Stomach smooth muscle (tissue), 2 donors: ENCODE data around the gene SLC15A1.

ENCODE experiments used
- H3K27ac ChIP-seq: one replicate; pipeline ENCODE4 v1.7.0; 2013; ENCODE audit warnings: mild to moderate bottlenecking, low read length, inconsistent platforms
- H3K27me3 ChIP-seq, 2 donors: one replicate each; pipeline ENCODE4 v1.7.0; 2013; ENCODE audit warnings: low read length in 2 of 2; ENCODE audit not compliant: insufficient read depth in 2 of 2, control insufficient read depth in 1 of 2
- H3K36me3 ChIP-seq, 2 donors: one replicate each; pipeline ENCODE4 v1.7.0; 2013; ENCODE audit warnings: low read length in 2 of 2; ENCODE audit not compliant: control insufficient read depth in 2 of 2, insufficient read depth in 2 of 2
- H3K4me1 ChIP-seq: one replicate; pipeline ENCODE4 v1.7.0; 2013; ENCODE audit warnings: low read length; ENCODE audit not compliant: control insufficient read depth, insufficient read depth
- H3K4me3 ChIP-seq, 2 donors: one replicate each; pipeline ENCODE4 v1.7.0; 2013; ENCODE audit warnings: low read length in 2 of 2
- H3K9ac ChIP-seq, 2 donors: one replicate each; pipeline ENCODE4 v1.7.0; 2013; ENCODE audit warnings: low read length in 2 of 2, mild to moderate bottlenecking in 1 of 2
- H3K9me3 ChIP-seq, 2 donors: one replicate each; pipeline ENCODE4 v1.7.0; 2013; ENCODE audit warnings: low read length in 2 of 2; ENCODE audit not compliant: control insufficient read depth in 2 of 2
- donor health status: healthy.
- donor health status: Pancreatic carcinoma.

The SLC15A1 gene

DNA sequence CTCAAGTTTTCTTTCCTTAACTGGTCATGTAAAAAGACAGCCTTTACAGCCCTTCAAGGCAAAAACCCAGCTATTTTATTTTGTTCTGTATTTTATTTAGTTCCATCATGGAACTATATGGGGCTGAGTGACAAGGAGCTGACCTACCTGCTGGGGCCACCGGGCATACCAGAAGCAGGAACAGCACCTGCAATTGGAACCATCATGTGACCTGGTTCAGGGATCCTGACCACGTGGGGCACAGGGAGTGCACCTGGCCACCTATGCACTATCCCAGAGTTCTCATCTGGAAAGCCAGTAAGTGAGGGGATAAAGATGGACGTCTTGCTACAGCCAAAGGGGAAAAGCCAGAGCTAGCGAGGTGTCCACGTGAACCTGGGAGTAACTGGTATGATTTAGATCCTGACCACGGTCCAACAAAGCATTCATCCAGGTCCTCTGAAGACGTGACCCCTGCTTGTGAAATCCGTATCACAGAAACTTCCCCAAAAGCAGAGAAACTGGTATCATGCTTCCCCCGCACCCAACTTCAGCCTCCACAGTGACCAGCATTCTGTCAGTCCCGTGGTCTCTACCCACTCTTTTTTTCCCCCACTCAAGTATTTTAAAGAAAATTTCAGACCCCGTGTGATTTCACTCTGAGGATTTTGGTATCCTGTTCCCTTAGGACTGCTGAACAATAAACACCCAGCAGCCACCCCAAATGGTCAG is 40.5 kb upstream of the SLC15A1 start:
- Histone ChIP-seq H3K36me3 (peaks cover 39 to 44% of the 10 kb centered on the region in 2 donors), H3K27me3 (peaks cover 0 to 2% of the 10 kb centered on the region in 2 donors), H3K27ac (no peak overlapping the region)

DNA sequence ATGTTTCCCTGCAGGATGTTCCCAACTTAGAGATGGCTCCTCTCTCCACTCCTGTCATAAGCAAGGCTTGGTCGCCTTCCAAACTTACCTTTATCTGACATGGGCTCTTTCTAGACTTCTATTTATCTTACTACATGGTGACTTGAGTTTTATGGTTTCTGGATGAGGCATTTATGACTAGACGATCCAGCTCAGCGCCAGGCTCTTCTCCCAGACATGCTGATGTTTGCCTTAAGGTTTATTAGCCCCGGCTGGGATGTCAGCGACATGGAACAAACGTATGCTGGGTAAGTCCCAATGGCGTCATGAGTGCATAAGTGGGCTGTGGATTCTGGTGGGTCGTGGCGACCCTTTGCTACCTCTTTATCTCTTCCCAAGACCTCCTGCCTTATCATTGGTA is 39.8 kb upstream of the SLC15A1 start:
- Histone ChIP-seq H3K4me3 (no peak overlapping the region), H3K27ac (no peak overlapping the region), H3K27me3 (peaks cover 0 to 2% of the 10 kb centered on the region in 2 donors), H3K36me3 (peaks cover 36 to 42% of the 10 kb centered on the region in 2 donors), H3K4me1 (no peaks in the 10 kb centered on the region), H3K9me3 (no peaks in the 10 kb centered on the region), H3K9ac (no peak overlapping the region)

More for the DNA sequence above, 40.5 kb upstream of the SLC15A1 start:
- Histone ChIP-seq H3K4me1 (no peaks in the 10 kb centered on the region), H3K9me3 (no peaks in the 10 kb centered on the region), H3K4me3 (no peak overlapping the region), H3K9ac (no peak overlapping the region)

DNA sequence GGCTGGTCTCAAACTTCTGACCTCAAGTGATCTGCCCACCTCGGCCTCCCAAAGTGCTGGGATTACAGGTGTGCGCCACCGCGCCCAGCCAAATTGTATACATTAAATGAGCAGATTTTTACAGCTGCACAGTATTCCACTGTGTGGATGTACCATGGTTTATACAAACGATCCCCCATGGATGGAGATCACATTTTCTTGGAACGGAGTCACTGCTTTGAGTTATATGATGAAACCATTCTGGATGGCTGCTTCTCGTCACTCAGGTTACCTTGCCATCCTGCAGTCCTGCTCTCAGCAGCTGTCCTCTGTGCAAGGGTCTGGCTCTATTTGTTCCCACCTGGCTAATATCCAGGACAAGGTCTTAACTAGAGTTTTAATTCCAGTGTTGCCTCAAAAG is 39.1 kb upstream of the SLC15A1 start:
- Histone ChIP-seq H3K9ac (no peak overlapping the region), H3K4me1 (no peaks in the 10 kb centered on the region), H3K27ac (no peak overlapping the region), H3K9me3 (no peaks in the 10 kb centered on the region), H3K36me3 (peaks cover 29 to 35% of the 10 kb centered on the region in 2 donors), H3K27me3 (peaks cover 0 to 2% of the 10 kb centered on the region in 2 donors), H3K4me3 (no peak overlapping the region)

DNA sequence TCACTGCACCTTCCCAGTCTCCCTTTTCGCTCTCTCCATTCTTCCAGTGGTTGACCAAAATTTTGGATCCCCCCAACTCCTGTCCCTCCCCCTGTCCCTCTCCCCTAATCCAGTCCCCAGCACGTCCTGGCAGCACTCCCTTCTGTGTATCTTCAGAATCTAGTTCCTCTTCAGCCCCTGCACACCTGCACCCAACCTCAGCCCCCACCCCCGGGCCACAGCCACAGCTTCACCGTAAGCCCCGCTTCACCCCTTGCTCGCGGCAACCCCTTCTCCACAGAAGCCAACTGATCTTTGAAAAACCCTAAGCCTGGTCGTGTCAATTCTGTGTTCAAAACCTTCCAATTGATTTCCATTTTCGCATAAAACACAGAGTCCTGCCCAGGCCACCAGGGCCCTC is 35.5 kb upstream of the SLC15A1 start:
- Histone ChIP-seq H3K4me1 (no peaks in the 10 kb centered on the region), H3K27me3 (peaks cover 0 to 2% of the 10 kb centered on the region in 2 donors), H3K4me3 (no peak overlapping the region), H3K9ac (no peak overlapping the region), H3K36me3 (peaks cover 9 to 10% of the 10 kb centered on the region in 2 donors), H3K27ac (no peak overlapping the region), H3K9me3 (no peaks in the 10 kb centered on the region)

DNA sequence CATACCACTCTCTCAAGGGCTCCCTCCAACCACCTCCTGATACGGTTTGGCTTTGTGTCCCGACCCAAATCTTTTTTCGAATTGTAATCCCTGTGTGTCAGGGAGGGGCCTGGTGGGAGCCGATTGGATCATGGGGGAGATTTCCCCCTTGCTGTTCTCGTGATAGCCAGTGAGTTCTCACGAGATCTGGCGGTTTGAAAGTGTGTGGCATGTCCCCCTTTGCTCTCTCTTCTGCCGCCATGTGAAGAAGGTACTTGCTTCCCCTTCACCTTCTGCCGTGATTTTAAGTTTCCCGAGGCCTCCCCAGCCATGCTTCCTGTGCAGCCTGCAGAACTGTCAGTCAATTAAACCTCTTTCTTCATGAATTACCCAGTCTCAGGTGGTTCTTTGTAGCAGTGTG is 34.7 kb upstream of the SLC15A1 start:
- no peaks in the 10 kb centered on the region for H3K9me3 ChIP-seq
- no peaks in the 10 kb centered on the region for H3K4me1 ChIP-seq
- H3K9ac ChIP-seq: no peak overlapping the region
- H3K27ac ChIP-seq: no peak overlapping the region
- peaks cover 1% of the 10 kb centered on the region in 2 donors for H3K36me3 ChIP-seq
- H3K27me3 ChIP-seq: peaks cover 0 to 2% of the 10 kb centered on the region in 2 donors
- H3K4me3 ChIP-seq: no peak overlapping the region

DNA sequence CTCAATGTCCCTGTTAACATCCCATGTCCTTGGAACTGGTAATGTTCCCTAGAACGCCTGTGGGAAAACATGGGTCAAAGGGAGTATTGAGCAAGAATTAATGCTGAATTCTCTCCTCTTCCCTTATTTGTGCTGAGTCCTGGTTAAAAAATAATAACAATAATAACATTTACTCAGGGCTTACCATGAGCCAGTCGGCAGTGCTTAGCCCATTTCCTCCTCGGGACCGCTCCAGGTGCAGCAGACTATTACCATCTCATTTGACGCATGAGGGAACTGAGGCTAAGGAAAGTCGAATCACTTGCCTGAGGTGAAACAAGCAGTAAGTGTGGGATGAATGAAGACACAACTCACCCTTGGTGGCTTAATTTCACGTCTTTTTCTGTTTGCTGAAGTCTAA is 33.6 kb upstream of the SLC15A1 start:
- no peaks in the 10 kb centered on the region for H3K36me3 ChIP-seq
- peaks cover 0 to 4% of the 10 kb centered on the region in 2 donors for H3K9me3 ChIP-seq
- H3K4me1 ChIP-seq: no peaks in the 10 kb centered on the region
- H3K27ac ChIP-seq: no peak overlapping the region
- no peak overlapping the region for H3K9ac ChIP-seq
- peaks cover 0 to 2% of the 10 kb centered on the region in 2 donors for H3K27me3 ChIP-seq
- H3K4me3 ChIP-seq: no peak overlapping the region

DNA sequence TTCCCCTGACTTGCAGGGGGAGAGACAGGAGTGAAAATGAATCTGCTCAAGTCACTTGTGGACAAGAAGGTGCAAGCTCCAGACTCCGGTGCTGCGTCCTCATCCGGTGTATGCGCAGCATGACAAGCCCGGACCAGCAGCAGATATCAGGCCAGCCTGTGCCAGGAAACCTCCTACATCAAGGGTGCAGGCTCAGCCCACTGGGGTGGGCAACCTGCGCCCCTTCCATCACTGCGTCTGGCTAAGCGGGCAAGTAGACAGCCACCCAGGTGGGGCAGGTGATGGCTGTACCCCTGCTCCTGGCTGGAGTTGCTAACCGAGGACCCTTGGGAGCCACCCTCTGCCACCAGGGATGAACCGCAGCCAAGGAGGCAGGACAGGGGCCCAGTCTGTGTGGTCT is 32.9 kb upstream of the SLC15A1 start:
- no peaks in the 10 kb centered on the region for H3K36me3 ChIP-seq
- no peak overlapping the region for H3K4me3 ChIP-seq
- H3K9ac ChIP-seq: no peak overlapping the region
- peaks cover 0 to 4% of the 10 kb centered on the region in 2 donors for H3K27me3 ChIP-seq
- H3K27ac ChIP-seq: no peak overlapping the region
- no peaks in the 10 kb centered on the region for H3K4me1 ChIP-seq
- peaks cover 0 to 4% of the 10 kb centered on the region in 2 donors for H3K9me3 ChIP-seq

DNA sequence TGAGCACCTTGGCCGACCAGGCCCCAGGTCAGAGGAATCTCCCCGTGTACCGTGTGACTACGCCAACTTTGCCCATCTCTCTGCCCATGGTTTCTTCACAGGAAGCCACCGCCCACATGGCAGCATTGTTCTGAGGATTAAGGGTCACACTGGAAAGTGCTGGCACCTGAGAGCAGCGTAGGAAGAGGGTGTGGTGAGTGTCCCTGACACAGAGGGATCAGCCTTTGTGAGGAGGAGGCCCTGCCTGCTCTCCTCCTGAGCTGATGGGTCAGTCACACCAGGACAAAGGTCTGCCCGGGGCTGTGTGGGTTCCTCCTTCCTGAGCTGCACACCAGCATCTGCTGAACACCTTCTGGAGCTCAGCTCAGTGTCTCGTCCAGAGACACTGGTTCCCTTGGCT is 32.2 kb upstream of the SLC15A1 start:
- Histone ChIP-seq H3K9ac (no peak overlapping the region), H3K4me3 (no peak overlapping the region), H3K36me3 (no peaks in the 10 kb centered on the region), H3K27ac (no peak overlapping the region), H3K27me3 (peaks cover 0 to 2% of the 10 kb centered on the region in 2 donors), H3K9me3 (peaks cover 0 to 4% of the 10 kb centered on the region in 2 donors), H3K4me1 (no peaks in the 10 kb centered on the region)

DNA sequence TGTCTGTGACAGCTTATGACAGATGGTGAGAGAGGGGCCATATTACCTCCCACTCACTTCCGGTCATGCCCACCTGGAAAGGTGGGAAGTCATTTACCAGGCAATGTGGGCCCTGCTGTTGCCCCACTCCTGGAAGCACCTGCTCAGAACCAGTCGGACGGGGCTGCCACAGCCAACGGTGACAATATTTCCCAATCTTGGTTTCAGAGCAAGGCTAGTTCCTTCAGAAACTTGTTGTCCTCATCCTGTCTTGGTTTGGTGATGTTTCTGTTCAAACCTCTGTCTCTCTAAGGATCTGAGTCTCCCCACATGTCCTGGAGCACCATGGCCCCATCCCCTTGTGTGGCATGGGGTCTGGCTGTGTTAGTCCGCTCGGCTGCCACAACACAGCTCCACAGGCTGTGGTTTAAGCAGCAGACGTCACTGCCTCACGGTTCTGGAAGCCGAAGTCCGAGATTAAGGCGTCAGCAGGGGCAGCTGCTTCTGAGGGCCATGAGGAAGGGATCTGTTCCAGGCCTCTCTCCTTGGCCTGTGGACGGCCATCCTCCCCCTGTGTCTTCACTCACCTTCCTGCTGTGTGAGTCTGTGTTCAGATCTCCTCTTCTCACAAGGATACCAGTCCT is 31.5 kb upstream of the SLC15A1 start:
- H3K27me3 ChIP-seq: peaks cover 0 to 2% of the 10 kb centered on the region in 2 donors
- no peaks in the 10 kb centered on the region for H3K36me3 ChIP-seq
- no peak overlapping the region for H3K4me3 ChIP-seq
- H3K9me3 ChIP-seq: peaks cover 0 to 4% of the 10 kb centered on the region in 2 donors
- H3K9ac ChIP-seq: no peak overlapping the region
- H3K27ac ChIP-seq: no peak overlapping the region
- H3K4me1 ChIP-seq: no peaks in the 10 kb centered on the region

DNA sequence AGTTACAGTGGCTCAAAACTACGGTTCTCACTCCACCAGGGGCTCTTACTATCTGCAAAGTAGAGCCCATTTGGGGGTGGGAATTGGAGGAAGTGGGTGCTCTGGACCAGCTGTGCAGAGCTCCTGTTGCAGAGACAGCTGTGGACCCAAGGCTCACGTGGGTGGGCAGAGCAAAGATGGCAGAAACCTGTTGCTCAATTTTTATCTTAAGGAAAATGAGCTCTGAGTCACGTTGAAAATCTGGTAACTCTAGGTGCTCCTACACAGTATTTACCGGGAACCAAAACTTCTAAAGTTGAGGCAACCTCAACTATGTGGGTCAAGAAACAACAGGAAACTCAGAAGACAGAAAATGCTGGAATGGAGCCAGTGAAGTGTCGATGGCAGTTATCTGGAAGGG is 30.2 kb upstream of the SLC15A1 start:
- no peaks in the 10 kb centered on the region for H3K36me3 ChIP-seq
- H3K4me1 ChIP-seq: no peaks in the 10 kb centered on the region
- peaks cover 0 to 2% of the 10 kb centered on the region in 2 donors for H3K27me3 ChIP-seq
- H3K9ac ChIP-seq: no peak overlapping the region
- H3K4me3 ChIP-seq: no peak overlapping the region
- no peak overlapping the region for H3K27ac ChIP-seq
- peaks cover 0 to 4% of the 10 kb centered on the region in 2 donors for H3K9me3 ChIP-seq

DNA sequence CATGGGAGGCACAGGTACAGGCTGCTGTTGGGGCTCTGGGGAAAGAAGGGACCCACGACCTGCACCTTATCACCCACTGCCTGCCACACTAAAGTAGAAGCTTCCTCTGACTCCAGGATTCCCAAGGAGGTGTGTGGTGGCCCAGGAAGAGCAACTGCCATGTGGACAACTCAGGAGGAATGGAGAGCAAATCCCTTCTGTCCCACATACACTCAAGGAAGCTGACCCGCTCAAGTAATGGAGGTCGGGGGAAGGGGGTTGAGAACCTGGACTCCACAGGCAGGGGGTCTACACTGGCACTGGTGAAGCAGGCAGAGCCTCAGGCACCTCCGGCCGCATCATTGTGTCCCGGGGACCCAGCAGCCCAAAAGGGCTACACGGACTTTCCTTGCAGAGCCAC is 29.4 kb upstream of the SLC15A1 start:
- Histone ChIP-seq H3K9ac (no peak overlapping the region), H3K27ac (no peak overlapping the region), H3K4me3 (no peak overlapping the region), H3K36me3 (no peaks in the 10 kb centered on the region), H3K4me1 (no peaks in the 10 kb centered on the region), H3K27me3 (peaks cover 0 to 2% of the 10 kb centered on the region in 2 donors), H3K9me3 (peaks cover 0 to 4% of the 10 kb centered on the region in 2 donors)
